ENCODE data around the gene ARHGAP33. TPM values are rescaled to one million over a fixed set of nuclear protein-coding genes. Genes with fewer than 3 reads are reported as not detected.

Gene ARHGAP33
- total RNA-seq, 1 experiment from 2014 or later = 19.5 TPM

- peaks cover 57 to 81% (median 81%) of the 10 kb centered on the region in 3 experiments for H3K36me3 Mint-ChIP-seq (ENCODE audit: insufficient read depth in 1 of 3, low read depth in 3 of 3)
- Histone ChIP-seq H3K9me3 (ENCODE audit: control insufficient read depth, low read depth, low read length) (no peaks in the 10 kb centered on the region), H4K20me1 (ENCODE audit: control insufficient read depth, insufficient read depth, insufficient read length) (no peaks in the 10 kb centered on the region), H2BK12ac (ENCODE audit: insufficient read length, low read depth, low read length) (no peak overlapping the region), H3K79me2 (ENCODE audit: insufficient read depth, low read length) (no peaks in the 10 kb centered on the region), H2AFZ (ENCODE audit: low read length) (no peak overlapping the region), H4K91ac (ENCODE audit: insufficient read length, low read depth, low read length) (no peak overlapping the region), H3K9ac (ENCODE audit: extremely low read depth, insufficient read length, low read length) (no peak overlapping the region), H3K56ac (ENCODE audit: insufficient read length, low read depth, low read length) (no peak overlapping the region), H3T11ph (ENCODE audit: low read length) (no peak overlapping the region), H3K4me2 (ENCODE audit: insufficient read depth, insufficient read length, low read length) (no peak overlapping the region), H3K4ac (ENCODE audit: low read depth, low read length) (no peak overlapping the region), H2BK5ac (ENCODE audit: insufficient read length, low read length) (no peak overlapping the region), H3K27me3 (ENCODE audit: insufficient read depth, low read length) (no peaks in the 10 kb centered on the region), H4K5ac (ENCODE audit: insufficient read length, low read depth, low read length) (no peak overlapping the region), H3K23me2 (ENCODE audit: insufficient read length, low read depth, low read length, poor library complexity, severe bottlenecking) (no peaks in the 10 kb centered on the region), H2BK120ac (ENCODE audit: low read depth, low read length, poor library complexity, severe bottlenecking) (no peak overlapping the region), H2AK5ac (ENCODE audit: insufficient read length, low read length) (no peak overlapping the region), H3K14ac (ENCODE audit: insufficient read depth, low read length) (no peak overlapping the region), H3K4me1 (ENCODE audit: insufficient read depth, low read length) (no peaks in the 10 kb centered on the region), H3K79me1 (ENCODE audit: insufficient read depth, low read depth, low read length, poor library complexity, severe bottlenecking) (no peaks in the 10 kb centered on the region), H2BK15ac (ENCODE audit: low read depth, low read length) (no peak overlapping the region), H2BK20ac (ENCODE audit: low read depth, low read length, poor library complexity, severe bottlenecking) (no peak overlapping the region), H4K8ac (replicated peaks; ENCODE audit: insufficient read length, low read depth, low read length) (no peak overlapping the region), H3K18ac (ENCODE audit: insufficient read length, low read depth, low read length) (no peak overlapping the region), H3K23ac (ENCODE audit: insufficient read length, low read depth, low read length) (no peak overlapping the region), H3K27ac (ENCODE audit: insufficient read length, low read depth, low read length) (no peak overlapping the region)
- H3K4me3 Mint-ChIP-seq = no peak overlapping the region
- DNase-seq = no peak
- H3K27ac Mint-ChIP-seq = no peak overlapping the region
- no peaks in the 10 kb centered on the region for H3K9me3 Mint-ChIP-seq
- WGBS (ENCODE audit: extremely low coverage, insufficient read length, low lambda C conversion rate) = no CpG with 5 or more reads among the region's 18 CpGs
- no peaks in the 10 kb centered on the region; the same call in 1 of the 2 replicates for H3K27me3 Mint-ChIP-seq (ENCODE audit: low read depth)
- H3K4me1 Mint-ChIP-seq = no peaks in the 10 kb centered on the region
- no peak for TF ChIP-seq CTCF (conservative IDR thresholded peaks at IDR 0.05)
These were observed 46.3 kb upstream of the ARHGAP33 start for GRCh38 chr19:35729021-35729420.

Measured in H9 (cell line).